HEK293 (cell line): ENCODE measurements around the gene LHFPL2.

Experiments used
- CTCF ChIA-PET: fragments of 350-600 bp; formaldehyde crosslinking; extraction: SDS; loops from one replicate; lab custom pipeline; 2021; ENCODE audit warnings: antibody characterized with exemption; lab: Yijun Ruan, JAX
- POLR2A ChIA-PET: fragments of 300-600 bp; formaldehyde crosslinking; extraction: SDS; loops from one replicate; lab custom pipeline; 2020; ENCODE audit warnings: antibody characterized with exemption, inconsistent platforms; lab: Yijun Ruan, JAX
- H3K27ac ChIP-seq: fragments of 200-500 bp; sonication (Bioruptor generic); 2 replicates; pipeline ENCODE4 v1.5.1; 2014; ENCODE audit warnings: low read depth, low read length, control low read depth, inconsistent platforms; ENCODE audit errors: extremely low read depth
- H3K36me3 ChIP-seq, 2 experiments: fragments of 200-500 bp in 1 of 2; sonication (Bioruptor generic) in 1 of 2; 1 replicate in 1 of 2; 2 replicates in 1 of 2; pipeline ENCODE4 v1.5.1; 2014 to 2017; ENCODE audit warnings: inconsistent platforms in 2 of 2, low read length in 2 of 2; ENCODE audit not compliant: control insufficient read depth in 2 of 2, insufficient read depth in 1 of 2
- H3K4me1 ChIP-seq: fragments of 200-500 bp; sonication (Bioruptor generic); 2 replicates; pipeline ENCODE4 v1.5.1; 2014; ENCODE audit warnings: mild to moderate bottlenecking, low read length, inconsistent platforms; ENCODE audit not compliant: control insufficient read depth, insufficient read depth
- H3K4me3 ChIP-seq: 2 replicates; pipeline ENCODE4 v1.5.1; 2011; ENCODE audit warnings: low read depth, mild to moderate bottlenecking, control low read depth, low read length, moderate library complexity
- H3K9me3 ChIP-seq: fragments of 200-500 bp; sonication (Bioruptor generic); 2 replicates; pipeline ENCODE4 v1.5.1; 2014; ENCODE audit warnings: low read depth, low read length, inconsistent platforms; ENCODE audit not compliant: control insufficient read depth, insufficient read depth
- GFI1B ChIP-seq: fragments of 450-650 bp; formaldehyde crosslinking; IDR thresholded peaks from 2 replicates; pipeline ENCODE4 v1.5.1; 2016; ENCODE audit warnings: missing biosample characterization, missing genetic modification characterization
- MEIS1 ChIP-seq: sonication (generic); formaldehyde crosslinking; IDR thresholded peaks from 2 replicates; pipeline ENCODE4 v1.8.1; 2022; ENCODE audit warnings: missing genetic modification reagents, mild to moderate bottlenecking, borderline replicate concordance
- MYNN ChIP-seq: fragments of 450-650 bp; formaldehyde crosslinking; IDR thresholded peaks from 2 replicates; pipeline ENCODE4 v1.5.1; 2016; ENCODE audit warnings: missing biosample characterization, missing genetic modification characterization, borderline replicate concordance
- OVOL3 ChIP-seq: fragments of 450-650 bp; formaldehyde crosslinking; IDR thresholded peaks from 2 replicates; pipeline ENCODE4 v1.5.1; 2016; ENCODE audit warnings: missing biosample characterization, missing genetic modification characterization
- TCF7L2 ChIP-seq: IDR thresholded peaks from 2 replicates; pipeline ENCODE4 v1.6.1; 2011; ENCODE audit warnings: low read depth, mild to moderate bottlenecking, inconsistent platforms, low read length, moderate library complexity, borderline replicate concordance
- ZBTB1 ChIP-seq: fragments of 450-650 bp; formaldehyde crosslinking; IDR thresholded peaks from 2 replicates; pipeline ENCODE4 v1.5.1; 2016; ENCODE audit warnings: missing biosample characterization, missing genetic modification characterization
- ZNF248 ChIP-seq: fragments of 450-650 bp; formaldehyde crosslinking; IDR thresholded peaks from 2 replicates; pipeline ENCODE4 v1.5.1; 2017; ENCODE audit warnings: missing biosample characterization, missing genetic modification characterization
- ZNF350 ChIP-seq: fragments of 450-650 bp; formaldehyde crosslinking; IDR thresholded peaks from 2 replicates; pipeline ENCODE4 v1.5.0; 2017; ENCODE audit warnings: missing biosample characterization, mild to moderate bottlenecking, missing genetic modification characterization
- ZNF391 ChIP-seq: fragments of 450-650 bp; formaldehyde crosslinking; IDR thresholded peaks from 2 replicates; pipeline ENCODE4 v1.5.1; 2016; ENCODE audit warnings: low read depth, missing biosample characterization, missing genetic modification characterization, borderline replicate concordance
- ZNF394 ChIP-seq: fragments of 450-650 bp; formaldehyde crosslinking; IDR thresholded peaks from 2 replicates; pipeline ENCODE4 v1.5.1; 2016; ENCODE audit warnings: missing biosample characterization, missing genetic modification characterization, mild to moderate bottlenecking, moderate library complexity, borderline replicate concordance
- ZNF571 ChIP-seq: fragments of 450-650 bp; formaldehyde crosslinking; IDR thresholded peaks from 2 replicates; pipeline ENCODE4 v1.5.0; 2017; ENCODE audit warnings: missing biosample characterization, missing genetic modification characterization
- ZNF791 ChIP-seq: fragments of 450-650 bp; formaldehyde crosslinking; IDR thresholded peaks from 2 replicates; pipeline ENCODE4 v1.5.1; 2016; ENCODE audit warnings: missing biosample characterization, missing genetic modification characterization
- ZNF792 ChIP-seq: fragments of 450-650 bp; formaldehyde crosslinking; IDR thresholded peaks from 2 replicates; pipeline ENCODE4 v1.5.1; 2016; ENCODE audit warnings: missing biosample characterization, missing genetic modification characterization
- TF ChIP-seq, protein P1 (sequence below): fragments of 450-650 bp; IDR thresholded peaks from 2 replicates; pipeline ENCODE4 v1.5.1; 2018; ENCODE audit warnings: missing biosample characterization, missing genetic modification characterization
- TF ChIP-seq, protein P2 (sequence below): fragments of 450-650 bp; formaldehyde crosslinking; IDR thresholded peaks from 2 replicates; pipeline ENCODE4 v1.5.0; 2017; ENCODE audit warnings: missing biosample characterization, missing genetic modification characterization, borderline replicate concordance
- TF ChIP-seq, protein P3 (sequence below): fragments of 450-650 bp; formaldehyde crosslinking; IDR thresholded peaks from 2 replicates; pipeline ENCODE4 v1.5.1; 2016; ENCODE audit warnings: missing biosample characterization, missing genetic modification characterization
- TF ChIP-seq, protein P4 (sequence below): fragments of 450-650 bp; formaldehyde crosslinking; IDR thresholded peaks from 2 replicates; pipeline ENCODE4 v1.5.1; 2016; ENCODE audit warnings: missing biosample characterization, missing genetic modification characterization
- TF ChIP-seq, protein P5 (sequence below): fragments of 450-650 bp; formaldehyde crosslinking; IDR thresholded peaks from 2 replicates; pipeline ENCODE4 v1.5.1; 2017; ENCODE audit warnings: missing biosample characterization, missing genetic modification characterization
- TF ChIP-seq, protein P6 (sequence below): fragments of 450-650 bp; formaldehyde crosslinking; IDR thresholded peaks from 2 replicates; pipeline ENCODE4 v1.5.1; 2016; ENCODE audit warnings: missing biosample characterization, missing genetic modification characterization
- TF ChIP-seq, protein P7 (sequence below): fragments of 450-650 bp; formaldehyde crosslinking; IDR thresholded peaks from 2 replicates; pipeline ENCODE4 v1.5.1; 2016; ENCODE audit warnings: missing biosample characterization, missing genetic modification characterization

The LHFPL2 gene

DNA sequence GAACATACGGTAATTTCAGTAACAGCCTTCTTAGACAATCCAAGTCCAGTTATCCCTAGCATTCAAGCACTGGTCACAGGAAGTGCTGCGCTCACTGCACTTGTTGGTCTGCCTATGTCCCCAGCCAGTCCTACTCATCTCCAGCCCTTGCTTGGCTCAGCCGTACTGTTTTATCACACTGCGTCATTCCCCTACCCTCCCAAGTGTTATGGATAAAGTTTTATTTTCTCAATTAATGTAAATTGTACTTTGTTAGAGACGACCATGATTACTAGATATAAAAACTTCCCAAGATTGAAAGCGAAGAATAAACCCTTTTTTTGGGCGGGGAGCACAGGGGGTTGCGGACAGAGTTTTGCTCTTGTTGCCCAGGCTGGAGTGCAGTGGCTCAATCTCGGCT, 49.6 kb downstream of the LHFPL2 start:
- POLR2A ChIA-PET = no interaction called here
- Histone ChIP-seq H3K36me3 (no peaks in the 10 kb centered on the region), H3K27ac (no peak overlapping the region), H3K9me3 (no peaks in the 10 kb centered on the region)
- TF ChIP-seq GFI1B (no peak), ZNF791 (tag by site-specific recombination) (no peak), ZNF391 (tag by site-specific recombination) (no peak), TCF7L2 (no peak), ZNF248 (tag by site-specific recombination) (no peak), ZNF394 (tag by site-specific recombination) (no peak), MEIS1 (no peak), ZNF350 (tag by site-specific recombination) (no peak), ZBTB1 (tag by site-specific recombination) (no peak), OVOL3 (tag by site-specific recombination) (no peak), MYNN (tag by site-specific recombination) (no peak), ZNF792 (tag by site-specific recombination) (no peak), ZNF571 (tag by site-specific recombination) (no peak)
- TF ChIP-seq, protein P1, sequence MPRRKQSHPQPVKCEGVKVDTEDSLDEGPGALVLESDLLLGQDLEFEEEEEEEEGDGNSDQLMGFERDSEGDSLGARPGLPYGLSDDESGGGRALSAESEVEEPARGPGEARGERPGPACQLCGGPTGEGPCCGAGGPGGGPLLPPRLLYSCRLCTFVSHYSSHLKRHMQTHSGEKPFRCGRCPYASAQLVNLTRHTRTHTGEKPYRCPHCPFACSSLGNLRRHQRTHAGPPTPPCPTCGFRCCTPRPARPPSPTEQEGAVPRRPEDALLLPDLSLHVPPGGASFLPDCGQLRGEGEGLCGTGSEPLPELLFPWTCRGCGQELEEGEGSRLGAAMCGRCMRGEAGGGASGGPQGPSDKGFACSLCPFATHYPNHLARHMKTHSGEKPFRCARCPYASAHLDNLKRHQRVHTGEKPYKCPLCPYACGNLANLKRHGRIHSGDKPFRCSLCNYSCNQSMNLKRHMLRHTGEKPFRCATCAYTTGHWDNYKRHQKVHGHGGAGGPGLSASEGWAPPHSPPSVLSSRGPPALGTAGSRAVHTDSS (tag by site-specific recombination) = no peak
- TF ChIP-seq, protein P2, sequence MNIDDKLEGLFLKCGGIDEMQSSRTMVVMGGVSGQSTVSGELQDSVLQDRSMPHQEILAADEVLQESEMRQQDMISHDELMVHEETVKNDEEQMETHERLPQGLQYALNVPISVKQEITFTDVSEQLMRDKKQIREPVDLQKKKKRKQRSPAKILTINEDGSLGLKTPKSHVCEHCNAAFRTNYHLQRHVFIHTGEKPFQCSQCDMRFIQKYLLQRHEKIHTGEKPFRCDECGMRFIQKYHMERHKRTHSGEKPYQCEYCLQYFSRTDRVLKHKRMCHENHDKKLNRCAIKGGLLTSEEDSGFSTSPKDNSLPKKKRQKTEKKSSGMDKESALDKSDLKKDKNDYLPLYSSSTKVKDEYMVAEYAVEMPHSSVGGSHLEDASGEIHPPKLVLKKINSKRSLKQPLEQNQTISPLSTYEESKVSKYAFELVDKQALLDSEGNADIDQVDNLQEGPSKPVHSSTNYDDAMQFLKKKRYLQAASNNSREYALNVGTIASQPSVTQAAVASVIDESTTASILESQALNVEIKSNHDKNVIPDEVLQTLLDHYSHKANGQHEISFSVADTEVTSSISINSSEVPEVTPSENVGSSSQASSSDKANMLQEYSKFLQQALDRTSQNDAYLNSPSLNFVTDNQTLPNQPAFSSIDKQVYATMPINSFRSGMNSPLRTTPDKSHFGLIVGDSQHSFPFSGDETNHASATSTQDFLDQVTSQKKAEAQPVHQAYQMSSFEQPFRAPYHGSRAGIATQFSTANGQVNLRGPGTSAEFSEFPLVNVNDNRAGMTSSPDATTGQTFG (tag by site-specific recombination) = no peak
- TF ChIP-seq, protein P3, sequence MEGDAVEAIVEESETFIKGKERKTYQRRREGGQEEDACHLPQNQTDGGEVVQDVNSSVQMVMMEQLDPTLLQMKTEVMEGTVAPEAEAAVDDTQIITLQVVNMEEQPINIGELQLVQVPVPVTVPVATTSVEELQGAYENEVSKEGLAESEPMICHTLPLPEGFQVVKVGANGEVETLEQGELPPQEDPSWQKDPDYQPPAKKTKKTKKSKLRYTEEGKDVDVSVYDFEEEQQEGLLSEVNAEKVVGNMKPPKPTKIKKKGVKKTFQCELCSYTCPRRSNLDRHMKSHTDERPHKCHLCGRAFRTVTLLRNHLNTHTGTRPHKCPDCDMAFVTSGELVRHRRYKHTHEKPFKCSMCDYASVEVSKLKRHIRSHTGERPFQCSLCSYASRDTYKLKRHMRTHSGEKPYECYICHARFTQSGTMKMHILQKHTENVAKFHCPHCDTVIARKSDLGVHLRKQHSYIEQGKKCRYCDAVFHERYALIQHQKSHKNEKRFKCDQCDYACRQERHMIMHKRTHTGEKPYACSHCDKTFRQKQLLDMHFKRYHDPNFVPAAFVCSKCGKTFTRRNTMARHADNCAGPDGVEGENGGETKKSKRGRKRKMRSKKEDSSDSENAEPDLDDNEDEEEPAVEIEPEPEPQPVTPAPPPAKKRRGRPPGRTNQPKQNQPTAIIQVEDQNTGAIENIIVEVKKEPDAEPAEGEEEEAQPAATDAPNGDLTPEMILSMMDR (tag by site-specific recombination) = no peak
- TF ChIP-seq, protein P4, sequence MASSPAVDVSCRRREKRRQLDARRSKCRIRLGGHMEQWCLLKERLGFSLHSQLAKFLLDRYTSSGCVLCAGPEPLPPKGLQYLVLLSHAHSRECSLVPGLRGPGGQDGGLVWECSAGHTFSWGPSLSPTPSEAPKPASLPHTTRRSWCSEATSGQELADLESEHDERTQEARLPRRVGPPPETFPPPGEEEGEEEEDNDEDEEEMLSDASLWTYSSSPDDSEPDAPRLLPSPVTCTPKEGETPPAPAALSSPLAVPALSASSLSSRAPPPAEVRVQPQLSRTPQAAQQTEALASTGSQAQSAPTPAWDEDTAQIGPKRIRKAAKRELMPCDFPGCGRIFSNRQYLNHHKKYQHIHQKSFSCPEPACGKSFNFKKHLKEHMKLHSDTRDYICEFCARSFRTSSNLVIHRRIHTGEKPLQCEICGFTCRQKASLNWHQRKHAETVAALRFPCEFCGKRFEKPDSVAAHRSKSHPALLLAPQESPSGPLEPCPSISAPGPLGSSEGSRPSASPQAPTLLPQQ = no peak
- TF ChIP-seq, protein P5, sequence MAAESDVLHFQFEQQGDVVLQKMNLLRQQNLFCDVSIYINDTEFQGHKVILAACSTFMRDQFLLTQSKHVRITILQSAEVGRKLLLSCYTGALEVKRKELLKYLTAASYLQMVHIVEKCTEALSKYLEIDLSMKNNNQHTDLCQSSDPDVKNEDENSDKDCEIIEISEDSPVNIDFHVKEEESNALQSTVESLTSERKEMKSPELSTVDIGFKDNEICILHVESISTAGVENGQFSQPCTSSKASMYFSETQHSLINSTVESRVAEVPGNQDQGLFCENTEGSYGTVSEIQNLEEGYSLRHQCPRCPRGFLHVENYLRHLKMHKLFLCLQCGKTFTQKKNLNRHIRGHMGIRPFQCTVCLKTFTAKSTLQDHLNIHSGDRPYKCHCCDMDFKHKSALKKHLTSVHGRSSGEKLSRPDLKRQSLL (tag by site-specific recombination) = no peak
- TF ChIP-seq, protein P6, sequence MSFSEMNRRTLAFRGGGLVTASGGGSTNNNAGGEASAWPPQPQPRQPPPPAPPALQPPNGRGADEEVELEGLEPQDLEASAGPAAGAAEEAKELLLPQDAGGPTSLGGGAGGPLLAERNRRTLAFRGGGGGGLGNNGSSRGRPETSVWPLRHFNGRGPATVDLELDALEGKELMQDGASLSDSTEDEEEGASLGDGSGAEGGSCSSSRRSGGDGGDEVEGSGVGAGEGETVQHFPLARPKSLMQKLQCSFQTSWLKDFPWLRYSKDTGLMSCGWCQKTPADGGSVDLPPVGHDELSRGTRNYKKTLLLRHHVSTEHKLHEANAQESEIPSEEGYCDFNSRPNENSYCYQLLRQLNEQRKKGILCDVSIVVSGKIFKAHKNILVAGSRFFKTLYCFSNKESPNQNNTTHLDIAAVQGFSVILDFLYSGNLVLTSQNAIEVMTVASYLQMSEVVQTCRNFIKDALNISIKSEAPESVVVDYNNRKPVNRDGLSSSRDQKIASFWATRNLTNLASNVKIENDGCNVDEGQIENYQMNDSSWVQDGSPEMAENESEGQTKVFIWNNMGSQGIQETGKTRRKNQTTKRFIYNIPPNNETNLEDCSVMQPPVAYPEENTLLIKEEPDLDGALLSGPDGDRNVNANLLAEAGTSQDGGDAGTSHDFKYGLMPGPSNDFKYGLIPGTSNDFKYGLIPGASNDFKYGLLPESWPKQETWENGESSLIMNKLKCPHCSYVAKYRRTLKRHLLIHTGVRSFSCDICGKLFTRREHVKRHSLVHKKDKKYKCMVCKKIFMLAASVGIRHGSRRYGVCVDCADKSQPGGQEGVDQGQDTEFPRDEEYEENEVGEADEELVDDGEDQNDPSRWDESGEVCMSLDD (tag by site-specific recombination) = no peak
- TF ChIP-seq, protein P7, sequence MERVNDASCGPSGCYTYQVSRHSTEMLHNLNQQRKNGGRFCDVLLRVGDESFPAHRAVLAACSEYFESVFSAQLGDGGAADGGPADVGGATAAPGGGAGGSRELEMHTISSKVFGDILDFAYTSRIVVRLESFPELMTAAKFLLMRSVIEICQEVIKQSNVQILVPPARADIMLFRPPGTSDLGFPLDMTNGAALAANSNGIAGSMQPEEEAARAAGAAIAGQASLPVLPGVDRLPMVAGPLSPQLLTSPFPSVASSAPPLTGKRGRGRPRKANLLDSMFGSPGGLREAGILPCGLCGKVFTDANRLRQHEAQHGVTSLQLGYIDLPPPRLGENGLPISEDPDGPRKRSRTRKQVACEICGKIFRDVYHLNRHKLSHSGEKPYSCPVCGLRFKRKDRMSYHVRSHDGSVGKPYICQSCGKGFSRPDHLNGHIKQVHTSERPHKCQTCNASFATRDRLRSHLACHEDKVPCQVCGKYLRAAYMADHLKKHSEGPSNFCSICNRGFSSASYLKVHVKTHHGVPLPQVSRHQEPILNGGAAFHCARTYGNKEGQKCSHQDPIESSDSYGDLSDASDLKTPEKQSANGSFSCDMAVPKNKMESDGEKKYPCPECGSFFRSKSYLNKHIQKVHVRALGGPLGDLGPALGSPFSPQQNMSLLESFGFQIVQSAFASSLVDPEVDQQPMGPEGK (tag by site-specific recombination) = no peak
- TF ChIP-seq, all 188 proteins: peak for 0
- CTCF ChIA-PET = no interaction called here
- Histone ChIP-seq H3K4me1 (peaks cover 24% of the 10 kb centered on the region), H3K4me3 (no peak overlapping the region)
